ENCODE measurements around the gene TPST2. TPM values are rescaled to one million over a fixed set of nuclear protein-coding genes. Genes with fewer than 3 reads are reported as not detected.

The TPST2 gene
- total and polyA plus RNA-seq, 2 of the 4 experiments (the other 2 are of a cell fraction) = 42.5 to 63.6 TPM

DNA sequence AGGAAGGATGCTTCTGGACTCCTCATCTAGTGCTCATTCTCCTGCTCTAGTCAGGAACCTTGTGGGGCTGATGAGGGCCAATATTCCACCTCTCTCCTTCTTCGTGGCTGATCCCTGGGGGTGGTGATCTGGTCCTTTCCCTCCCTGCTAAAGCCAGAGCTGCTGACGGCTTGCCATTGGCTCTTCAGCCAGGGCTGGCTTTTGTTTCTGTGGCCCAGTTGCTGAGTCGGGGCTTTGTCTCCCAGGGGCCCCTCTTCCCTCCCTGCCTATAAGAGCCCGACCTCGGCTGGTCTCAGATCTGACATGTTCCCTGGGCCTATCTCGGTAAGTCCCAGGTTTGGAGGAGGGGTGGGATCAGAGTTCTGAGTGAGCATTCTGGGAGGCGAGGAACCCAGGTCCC is 31.7 kb upstream of the TPST2 start, which contains the start of gene CRYBA4:
TSS of gene CRYBA4 (plus strand) at position 301 of the 400 bp plus-strand sequence. CDS start 634 bp downstream, outside the sequence.
- dilution Hi-C loops (cut with HindIII; ENCODE audit: low sequenced_read_pairs, unreplicated experiment) = no loop called here
- no peak within 1 kb of the TSS for H2AFZ ChIP-seq (replicated peaks; ENCODE audit: low read length, poor library complexity)
- H3K4me2 ChIP-seq (ENCODE audit: low read depth, low read length) = no peak within 1 kb of the TSS
- H3K4me1 ChIP-seq (ENCODE audit: control insufficient read depth, insufficient read depth, low read length) = no peaks in the 10 kb centered on the region
- ATAC-seq (ENCODE audit: low read depth) (no peak), DNase-seq (no peak)
- no peak within 1 kb of the TSS for H2BK120ac ChIP-seq (ENCODE audit: low read depth, low read length)
- H2AK5ac ChIP-seq (ENCODE audit: low read depth, low read length) = no peak within 1 kb of the TSS
- H2BK15ac ChIP-seq (ENCODE audit: low read depth, low read length) = no peak within 1 kb of the TSS
- no peak within 1 kb of the TSS for H2BK5ac ChIP-seq (ENCODE audit: low read depth, low read length, poor library complexity, severe bottlenecking)
- H3K4ac ChIP-seq (ENCODE audit: low read depth, low read length) = no peak within 1 kb of the TSS
- H4K5ac ChIP-seq (ENCODE audit: low read depth, low read length) = no peak within 1 kb of the TSS
- no TSS peak for BruUV-seq (replicated peaks)
- intact Hi-C loops (cut with micrococcal nuclease) = no loop called here
- no peak for TF ChIP-seq CEBPB (IDR thresholded peaks at IDR 0.05; ENCODE audit: low read depth, low read length)
- TF ChIP-seq MAFK (IDR thresholded peaks at IDR 0.05; ENCODE audit: low read depth, low read length) = no peak
- no peak for TF ChIP-seq RFX5 (IDR thresholded peaks at IDR 0.05; ENCODE audit: low read depth, low read length)
- no peak for TF ChIP-seq NFE2L2 (IDR thresholded peaks at IDR 0.05; ENCODE audit: low read depth, low read length)
- TF ChIP-seq CHD1 (IDR thresholded peaks at IDR 0.05; ENCODE audit: low read depth, low read length) = no peak
- no peak for TF ChIP-seq FOS (IDR thresholded peaks at IDR 0.05; ENCODE audit: low read depth, low read length)
- no peak for TF ChIP-seq CTCF (conservative IDR thresholded peaks at IDR 0.05; ENCODE audit: low read depth, low read length)
- TF ChIP-seq SMC3 (IDR thresholded peaks at IDR 0.05; ENCODE audit: low read depth, low read length) = no peak
- no peak for TF ChIP-seq MXI1 (IDR thresholded peaks at IDR 0.05; ENCODE audit: borderline replicate concordance, low read depth, low read length)
- TF ChIP-seq BHLHE40 (IDR thresholded peaks at IDR 0.05; ENCODE audit: low read depth, low read length) = no peak
- TF ChIP-seq, protein P1, sequence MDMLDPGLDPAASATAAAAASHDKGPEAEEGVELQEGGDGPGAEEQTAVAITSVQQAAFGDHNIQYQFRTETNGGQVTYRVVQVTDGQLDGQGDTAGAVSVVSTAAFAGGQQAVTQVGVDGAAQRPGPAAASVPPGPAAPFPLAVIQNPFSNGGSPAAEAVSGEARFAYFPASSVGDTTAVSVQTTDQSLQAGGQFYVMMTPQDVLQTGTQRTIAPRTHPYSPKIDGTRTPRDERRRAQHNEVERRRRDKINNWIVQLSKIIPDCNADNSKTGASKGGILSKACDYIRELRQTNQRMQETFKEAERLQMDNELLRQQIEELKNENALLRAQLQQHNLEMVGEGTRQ (IDR thresholded peaks at IDR 0.05; ENCODE audit: low read depth, low read length) = no peak
- TF ChIP-seq ELK1 (IDR thresholded peaks at IDR 0.05; ENCODE audit: borderline replicate concordance, low read depth, low read length) = no peak
- ChIA-PET POLR2A (ENCODE audit: unreplicated experiment) (no interaction called here), CTCF (no interaction called here)
- no peaks in the 10 kb centered on the region for H3K9me1 ChIP-seq (ENCODE audit: insufficient read depth, low read length)
- no peaks in the 10 kb centered on the region for H3K79me1 ChIP-seq (ENCODE audit: low read depth in 1 of 2, low read length in 2 of 2)
- no peak within 1 kb of the TSS for H3K9ac ChIP-seq (ENCODE audit: low read depth, low read length)
- no CpG with 5 or more reads among the region's 7 CpGs for WGBS, 2 experiments (ENCODE audit: extremely low coverage in 2 of 2, insufficient read length in 1 of 2)
- in situ Hi-C loops (cut with MboI; ENCODE audit: low sequenced_read_pairs) = no loop called here
- no peaks in the 10 kb centered on the region for H3K9me3 ChIP-seq (ENCODE audit: control insufficient read depth, insufficient read depth, low read length)
- no peak within 1 kb of the TSS for H3K23ac ChIP-seq (ENCODE audit: low read depth, low read length)
- H2AK9ac ChIP-seq (replicated peaks; ENCODE audit: low read depth, low read length, poor library complexity) = no peak within 1 kb of the TSS
- H3K27ac ChIP-seq (ENCODE audit: insufficient read depth, low read length) = no peak within 1 kb of the TSS
- no peaks in the 10 kb centered on the region for H4K20me1 ChIP-seq (ENCODE audit: insufficient read depth, low read length)
- no peak within 1 kb of the TSS for H3K4me3 ChIP-seq (ENCODE audit: insufficient read depth, low read depth, low read length)
- peaks cover 22% of the 10 kb centered on the region for H3K27me3 ChIP-seq (ENCODE audit: control insufficient read depth, insufficient read depth, low read length)
- no peak within 1 kb of the TSS for H3K18ac ChIP-seq (ENCODE audit: low read depth, low read length)
- H3K14ac ChIP-seq (replicated peaks; ENCODE audit: low read depth, low read length) = no peak within 1 kb of the TSS
- no peak within 1 kb of the TSS for H3K56ac ChIP-seq (ENCODE audit: extremely low read depth, insufficient read depth, low read length)
- no peak within 1 kb of the TSS for H4K8ac ChIP-seq (ENCODE audit: low read depth in 2 of 2, low read length in 2 of 2)
- H2BK20ac ChIP-seq (ENCODE audit: low read depth, low read length) = no peak within 1 kb of the TSS
- H4K91ac ChIP-seq (ENCODE audit: insufficient read depth, low read depth, low read length) = no peak within 1 kb of the TSS
- no peaks in the 10 kb centered on the region for H3K36me3 ChIP-seq (ENCODE audit: control insufficient read depth, insufficient read depth, low read length)
